RWPE1 (cell line): Measurements from ENCODE around the gene IPO5.

Experiments used
- CTCF ChIA-PET: fragments of 350-600 bp; sonication (Branson Sonifier 250); formaldehyde crosslinking; extraction: SDS; loops from one replicate; lab custom pipeline; 2021; lab: Yijun Ruan, JAX
- POLR2A ChIA-PET: fragments of 400-600 bp; formaldehyde crosslinking; extraction: SDS; loops from one replicate; lab custom pipeline; 2020; ENCODE audit warnings: antibody characterized with exemption; ENCODE audit not compliant: low non-redundant PET; lab: Yijun Ruan, JAX
- DNase-seq: peaks from one replicate; pipeline ENCODE4 v3.0.0; 2012; ENCODE audit warnings: low spot score
- H3K27ac ChIP-seq: fragments of 450-650 bp; 2 replicates; pipeline ENCODE4 v1.5.1; 2017
- TF ChIP-seq, protein P1 (sequence below): fragments of 450-650 bp; conservative IDR thresholded peaks from 2 replicates; pipeline ENCODE4 v1.5.1; 2017; ENCODE audit warnings: low read depth, mild to moderate bottlenecking

Gene IPO5

GRCh38 chr13:98066636-98067035 lies 113.2 kb downstream of the IPO5 start:
- DNase-seq: no peak
- TF ChIP-seq, protein P1, sequence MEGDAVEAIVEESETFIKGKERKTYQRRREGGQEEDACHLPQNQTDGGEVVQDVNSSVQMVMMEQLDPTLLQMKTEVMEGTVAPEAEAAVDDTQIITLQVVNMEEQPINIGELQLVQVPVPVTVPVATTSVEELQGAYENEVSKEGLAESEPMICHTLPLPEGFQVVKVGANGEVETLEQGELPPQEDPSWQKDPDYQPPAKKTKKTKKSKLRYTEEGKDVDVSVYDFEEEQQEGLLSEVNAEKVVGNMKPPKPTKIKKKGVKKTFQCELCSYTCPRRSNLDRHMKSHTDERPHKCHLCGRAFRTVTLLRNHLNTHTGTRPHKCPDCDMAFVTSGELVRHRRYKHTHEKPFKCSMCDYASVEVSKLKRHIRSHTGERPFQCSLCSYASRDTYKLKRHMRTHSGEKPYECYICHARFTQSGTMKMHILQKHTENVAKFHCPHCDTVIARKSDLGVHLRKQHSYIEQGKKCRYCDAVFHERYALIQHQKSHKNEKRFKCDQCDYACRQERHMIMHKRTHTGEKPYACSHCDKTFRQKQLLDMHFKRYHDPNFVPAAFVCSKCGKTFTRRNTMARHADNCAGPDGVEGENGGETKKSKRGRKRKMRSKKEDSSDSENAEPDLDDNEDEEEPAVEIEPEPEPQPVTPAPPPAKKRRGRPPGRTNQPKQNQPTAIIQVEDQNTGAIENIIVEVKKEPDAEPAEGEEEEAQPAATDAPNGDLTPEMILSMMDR: no peak
- H3K27ac ChIP-seq: no peak overlapping the region
- POLR2A ChIA-PET: no interaction called here
- CTCF ChIA-PET: no interaction called here

DNA sequence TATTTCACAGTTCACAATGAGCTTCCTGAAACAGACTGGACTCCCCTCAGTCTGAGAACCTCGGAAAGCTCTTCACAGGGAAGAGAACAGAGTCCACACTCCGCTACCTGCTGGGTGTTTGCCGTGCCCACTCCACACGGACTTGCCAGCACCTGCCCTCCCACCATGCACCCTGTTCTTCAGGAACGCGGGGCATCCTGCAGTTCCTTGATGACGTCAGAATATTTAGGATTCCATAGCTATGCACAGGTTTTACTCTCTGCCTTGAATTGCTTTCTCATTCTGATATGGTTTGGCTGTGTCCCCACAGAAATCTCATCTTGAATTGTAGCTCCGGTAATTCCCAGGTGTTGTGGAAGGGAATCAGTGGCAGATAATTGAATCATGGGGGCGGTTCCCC lies 115.0 kb downstream of the IPO5 start:
- no peak overlapping the region for H3K27ac ChIP-seq
- TF ChIP-seq, protein P1: no peak
- ChIA-PET CTCF (no interaction called here), POLR2A (no interaction called here)
- peak; percentile 59 for DNase-seq

DNA sequence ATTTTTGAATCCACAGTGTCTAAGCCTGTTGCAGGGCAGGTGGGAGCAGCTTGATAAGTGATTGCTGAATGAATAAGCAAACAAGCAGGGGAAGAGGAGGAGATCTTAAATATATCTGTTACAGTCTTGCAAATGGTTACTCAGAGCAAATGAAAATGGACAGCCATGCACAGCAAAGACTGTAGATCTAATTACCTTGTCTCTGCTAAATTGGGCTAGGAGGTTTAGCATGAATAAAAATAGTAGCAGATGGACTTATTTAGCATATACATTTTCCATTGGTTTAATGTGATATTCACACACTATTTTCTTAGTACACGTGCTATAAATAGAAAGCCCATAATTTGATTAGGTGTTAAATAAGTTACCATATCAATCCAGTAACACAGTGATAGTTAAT lies 116.5 kb downstream of the IPO5 start:
- TF ChIP-seq, protein P1: no peak
- H3K27ac ChIP-seq: no peak overlapping the region
- ChIA-PET POLR2A (no interaction called here), CTCF (interaction anchor here (0.7 kb wide), 1 partner anchor 848 kb away, joined by 4 read pairs; the partner anchor contains the start of gene MBNL2)
- DNase-seq: no peak

DNA sequence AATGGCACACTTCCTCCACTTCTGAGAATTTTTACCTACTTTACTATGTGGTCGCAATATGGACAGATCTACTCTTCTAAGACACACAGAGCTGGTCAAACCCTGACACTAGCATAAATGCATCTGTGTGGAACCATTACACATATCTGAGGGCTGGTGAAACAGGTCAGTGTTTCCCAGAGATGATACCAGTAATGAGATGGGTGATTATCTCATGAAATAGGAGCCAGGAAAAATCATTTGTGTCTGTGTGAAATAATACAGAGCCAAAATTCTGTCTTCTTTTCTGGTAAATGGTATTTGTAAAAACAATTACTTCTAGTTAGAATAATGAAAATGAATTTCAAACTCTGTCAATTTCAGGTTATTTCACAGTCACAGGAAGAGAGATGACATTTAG lies 117.8 kb downstream of the IPO5 start:
- DNase-seq: no peak
- ChIA-PET POLR2A (no interaction called here), CTCF (interaction anchor here (0.7 kb wide), 1 partner anchor 12 kb away, joined by 3 read pairs; no protein-coding TSS in a partner anchor)
- no peak overlapping the region for H3K27ac ChIP-seq
- TF ChIP-seq, protein P1: no peak

DNA sequence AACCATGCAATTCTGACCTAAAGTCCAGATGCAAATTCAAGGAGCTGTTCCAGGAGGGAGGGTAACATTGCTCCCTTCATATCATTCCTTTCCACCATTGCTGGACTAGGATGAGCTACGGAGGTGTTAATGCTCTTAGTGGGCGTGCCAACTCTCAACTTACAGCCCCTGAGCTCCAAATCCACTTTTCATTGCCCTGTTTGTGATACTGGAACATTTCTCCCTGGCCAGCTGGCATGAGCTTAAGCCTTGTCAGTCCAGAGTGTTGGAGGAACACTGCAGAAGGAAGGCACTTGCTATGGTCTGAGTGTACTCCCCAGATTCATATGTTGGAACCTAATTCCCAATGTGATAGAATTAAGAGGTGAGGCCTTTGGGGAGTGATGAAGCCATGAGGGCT lies 119.0 kb downstream of the IPO5 start:
- TF ChIP-seq, protein P1: no peak
- CTCF ChIA-PET: interaction anchor here (0.7 kb wide), 1 partner anchor 57 kb away, joined by 3 read pairs; no protein-coding TSS in a partner anchor

More for the DNA sequence above, 119.0 kb downstream of the IPO5 start:
- POLR2A ChIA-PET: no interaction called here
- no peak for DNase-seq
- H3K27ac ChIP-seq: no peak overlapping the region
